Neuronal stem cell (in vitro differentiated cells): ENCODE measurements around the gene ZNF226.
"Not testable (repeated sequence)": the region's sequence is repeated elsewhere in the genome, so short reads cannot be mapped to it uniquely, and the experiment has no call there.

ENCODE experiments used
- DNase-seq: peaks from one replicate; pipeline ENCODE4 v3.0.0-alpha.2; 2013; ENCODE audit warnings: low spot score
- H2AFZ ChIP-seq: one replicate; pipeline ENCODE4 v1.6.1; 2013; ENCODE audit warnings: mild to moderate bottlenecking, low read length, inconsistent platforms
- H2AK5ac ChIP-seq: 2 replicates; pipeline ENCODE4 v1.6.1; 2013; ENCODE audit warnings: low read depth, mild to moderate bottlenecking, inconsistent platforms, low read length, moderate library complexity, mixed read lengths
- H2BK120ac ChIP-seq: 2 replicates; pipeline ENCODE4 v1.6.1; 2013; ENCODE audit warnings: low read depth, mild to moderate bottlenecking, inconsistent platforms, low read length, moderate library complexity, mixed read lengths
- H2BK12ac ChIP-seq: one replicate; pipeline ENCODE4 v1.6.1; 2013; ENCODE audit warnings: low read length, inconsistent platforms
- H2BK15ac ChIP-seq: 2 replicates; pipeline ENCODE4 v1.6.1; 2013; ENCODE audit warnings: mild to moderate bottlenecking, low read length, inconsistent platforms, mixed read lengths
- H2BK5ac ChIP-seq: one replicate; pipeline ENCODE4 v1.6.1; 2013; ENCODE audit warnings: inconsistent platforms, mild to moderate bottlenecking, low read length, moderate library complexity
- H3K14ac ChIP-seq: one replicate; pipeline ENCODE4 v1.6.1; 2013; ENCODE audit warnings: low read length, inconsistent platforms
- H3K18ac ChIP-seq: 2 replicates; pipeline ENCODE4 v1.6.1; 2013; ENCODE audit warnings: low read length, inconsistent platforms
- H3K23ac ChIP-seq: 2 replicates; pipeline ENCODE4 v1.6.1; 2013; ENCODE audit warnings: low read depth, mild to moderate bottlenecking, mixed read lengths, low read length, inconsistent platforms; ENCODE audit not compliant: poor library complexity
- H3K27ac ChIP-seq: replicated peaks from 3 replicates; pipeline ENCODE4 v1.5.1; 2013; ENCODE audit warnings: low read length, inconsistent platforms
- H3K27me3 ChIP-seq, 3 experiments: 2 replicates each; pipeline ENCODE4 v1.6.1; 2013; ENCODE audit warnings: low read length in 3 of 3, mild to moderate bottlenecking in 2 of 3, inconsistent platforms in 1 of 3, low read depth in 1 of 3, mixed read lengths in 1 of 3, moderate library complexity in 1 of 3; ENCODE audit not compliant: control insufficient read depth in 3 of 3, insufficient read depth in 3 of 3
- H3K36me3 ChIP-seq, 2 donors: replicated peaks in 1 of 2; 2 replicates each; pipeline ENCODE4 v1.6.1; 2013; ENCODE audit warnings: low read length in 2 of 2; ENCODE audit not compliant: control insufficient read depth in 2 of 2, insufficient read depth in 2 of 2
- H3K4ac ChIP-seq: 2 replicates; pipeline ENCODE4 v1.6.1; 2013; ENCODE audit warnings: inconsistent platforms, mild to moderate bottlenecking, low read length, moderate library complexity
- H3K4me1 ChIP-seq, 2 donors: 1 replicate in 1 of 2; 2 replicates in 1 of 2; pipeline ENCODE4 v1.6.1; 2013; ENCODE audit warnings: low read length in 2 of 2, low read depth in 1 of 2; ENCODE audit not compliant: control insufficient read depth in 2 of 2, insufficient read depth in 1 of 2
- H3K4me2 ChIP-seq: one replicate; pipeline ENCODE4 v1.6.1; 2013; ENCODE audit warnings: mild to moderate bottlenecking, low read length, inconsistent platforms; ENCODE audit not compliant: insufficient read depth, poor library complexity, severe bottlenecking
- H3K4me3 ChIP-seq, 2 donors: 2 replicates each; pipeline ENCODE4 v1.5.1; 2013; ENCODE audit warnings: low read length in 2 of 2, mild to moderate bottlenecking in 2 of 2, inconsistent platforms in 1 of 2, moderate library complexity in 1 of 2
- H3K79me1 ChIP-seq: one replicate; pipeline ENCODE4 v1.6.1; 2013; ENCODE audit warnings: low read depth, mild to moderate bottlenecking, inconsistent platforms, low read length, moderate library complexity
- H3K9ac ChIP-seq: one replicate; pipeline ENCODE4 v1.6.1; 2013; ENCODE audit warnings: mild to moderate bottlenecking, low read depth, low read length, inconsistent platforms; ENCODE audit not compliant: poor library complexity
- H3K9me3 ChIP-seq, 2 donors: replicated peaks in 1 of 2; 2 replicates each; pipeline versions ENCODE3 to v1.6.1; 2013; ENCODE audit warnings: low read length in 2 of 2, mild to moderate bottlenecking in 2 of 2, inconsistent platforms in 1 of 2, low read depth in 1 of 2, mixed read lengths in 1 of 2, moderate library complexity in 1 of 2; ENCODE audit not compliant: control insufficient read depth in 2 of 2, insufficient read depth in 1 of 2
- H4K8ac ChIP-seq: one replicate; pipeline ENCODE4 v1.6.1; 2013; ENCODE audit warnings: low read depth, mild to moderate bottlenecking, inconsistent platforms, low read length, moderate library complexity
- H4K91ac ChIP-seq: one replicate; pipeline ENCODE4 v1.6.1; 2013; ENCODE audit warnings: low read length, low read depth, mild to moderate bottlenecking, inconsistent platforms; ENCODE audit not compliant: poor library complexity
- WGBS, 2 donors: extraction: QIAGEN DNeasy Blood & Tissue Kit; methylation state at CpG; one replicate each; pipeline ENCODE4 v1.1.7; 2013; ENCODE audit warnings: missing lambda C conversion rate in 2 of 2, mixed read lengths in 1 of 2; ENCODE audit not compliant: insufficient read length in 2 of 2, insufficient replicate concordance in 1 of 2; ENCODE audit errors: extremely low coverage in 2 of 2; 5-methylcytosine and 5-hydroxymethylcytosine counted together

The ZNF226 gene

GRCh38 chr19:44203877-44204276 is 39.0 kb downstream of the ZNF226 start:
- H4K8ac ChIP-seq, H3K14ac ChIP-seq, H2BK5ac ChIP-seq, H3K36me3 ChIP-seq, H3K4me3 ChIP-seq, H2BK15ac ChIP-seq, H3K4me1 ChIP-seq, H3K4me2 ChIP-seq, H2BK120ac ChIP-seq, H2AFZ ChIP-seq, H2AK5ac ChIP-seq, H3K4ac ChIP-seq, H3K9me3 ChIP-seq, H2BK12ac ChIP-seq, H3K23ac ChIP-seq, H3K18ac ChIP-seq, DNase-seq, H4K91ac ChIP-seq, H3K9ac ChIP-seq, H3K79me1 ChIP-seq, H3K27ac ChIP-seq, H3K27me3 ChIP-seq: not testable (repeated sequence)
- no CpG with 5 or more reads among the region's 31 CpGs for WGBS, 2 donors

GRCh38 chr19:44204772-44205171 is 39.9 kb downstream of the ZNF226 start:
- no peak overlapping the region for H3K4me3 ChIP-seq
- DNase-seq = no peak

GRCh38 chr19:44207126-44207803 is 42.4 kb downstream of the ZNF226 start:
- Histone ChIP-seq H3K4ac (no peak overlapping the region), H3K4me3 (peak overlapping the region; percentile 92 to 96), H3K9ac (peak overlapping the region; percentile 96), H3K4me1 (peaks cover 0 to 4% of the 10 kb centered on the region in 2 donors), H3K9me3 (peaks cover 0 to 2% of the 10 kb centered on the region in 2 donors), H3K23ac (peak overlapping the region; percentile 57), H4K8ac (no peak overlapping the region), H3K27me3 (no peaks in the 10 kb centered on the region), H2BK15ac (peak overlapping the region; percentile 87), H2AK5ac (no peak overlapping the region), H2BK12ac (no peak overlapping the region), H2BK120ac (no peak overlapping the region), H4K91ac (no peak overlapping the region), H2AFZ (peak overlapping the region; percentile 98), H3K36me3 (no peaks in the 10 kb centered on the region), H3K14ac (no peak overlapping the region), H2BK5ac (peak overlapping the region; percentile 61), H3K79me1 (no peaks in the 10 kb centered on the region), H3K27ac (peak overlapping the region; percentile 82), H3K18ac (peak overlapping the region; percentile 98), H3K4me2 (peak overlapping the region; percentile 62)
- no CpG with 5 or more reads among the region's 26 CpGs for WGBS, 2 donors
- peak; percentile 77 for DNase-seq

More at GRCh38 chr19:44204772-44205171, 39.9 kb downstream of the ZNF226 start:
- Histone ChIP-seq H3K18ac (no peak overlapping the region), H2BK12ac (no peak overlapping the region), H3K4me2 (no peak overlapping the region), H3K4ac (no peak overlapping the region), H4K91ac (no peak overlapping the region), H3K27ac (no peak overlapping the region), H2AFZ (no peak overlapping the region), H3K9me3 (peaks cover 0 to 2% of the 10 kb centered on the region in 2 donors), H3K23ac (no peak overlapping the region), H3K4me1 (peaks cover 0 to 4% of the 10 kb centered on the region in 2 donors), H3K27me3 (no peaks in the 10 kb centered on the region), H4K8ac (no peak overlapping the region), H3K14ac (no peak overlapping the region), H3K79me1 (no peaks in the 10 kb centered on the region), H3K9ac (no peak overlapping the region), H3K36me3 (no peaks in the 10 kb centered on the region), H2BK5ac (no peak overlapping the region), H2AK5ac (no peak overlapping the region), H2BK15ac (no peak overlapping the region), H2BK120ac (no peak overlapping the region)
- WGBS, 2 donors = no CpG with 5 or more reads among the region's 2 CpGs

DNA sequence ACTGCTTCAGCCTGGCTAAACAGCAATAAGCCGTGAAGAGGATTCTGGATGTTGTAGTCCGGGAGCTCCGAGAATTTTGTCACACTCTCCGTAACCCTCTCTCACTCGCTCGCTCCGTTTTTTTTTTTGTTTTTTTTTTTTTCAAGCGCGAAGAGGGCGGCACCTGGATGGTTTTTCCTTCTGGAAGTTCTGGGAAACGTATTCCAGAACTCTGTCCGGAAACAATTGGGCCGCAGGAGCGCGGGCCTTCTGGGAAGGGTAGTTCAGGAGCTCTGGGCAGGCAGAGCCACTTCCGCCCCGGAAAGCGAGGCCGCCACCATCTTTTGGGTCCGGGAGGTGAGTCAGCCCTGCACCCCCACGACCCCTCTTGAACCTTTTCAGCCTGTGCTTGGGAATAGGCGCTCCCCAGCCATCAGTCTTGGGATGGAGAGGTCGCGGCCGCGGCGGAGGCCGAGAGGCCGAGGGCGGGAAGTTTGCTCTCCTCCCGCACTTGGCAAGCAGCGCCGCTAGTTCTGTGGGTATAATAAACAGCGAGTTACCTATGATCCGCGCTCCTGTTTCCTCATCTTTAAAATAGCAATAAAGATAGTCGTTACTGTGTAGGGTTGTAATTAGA is 47.5 kb downstream of the ZNF226 start, which contains the start of gene ZNF227:
Gene ZNF227 (plus strand): TSS at position 283 of the 616 bp plus-strand sequence. CDS start 5,261 bp downstream, outside the sequence.
- DNase-seq = peak; percentile 88
- peak within 1 kb of the TSS; percentile 76 for H3K4ac ChIP-seq
- H3K9ac ChIP-seq = peak within 1 kb of the TSS; percentile 84
- peaks cover 8 to 30% of the 10 kb centered on the region in 2 donors for H3K36me3 ChIP-seq
- peak within 1 kb of the TSS; percentile 62 for H3K4me2 ChIP-seq
- H3K4me1 ChIP-seq = peaks cover 0 to 4% of the 10 kb centered on the region in 2 donors
- H3K4me3 ChIP-seq = peak within 1 kb of the TSS; percentile 78 to 99
- H2AFZ ChIP-seq = peak within 1 kb of the TSS; percentile 87
- H3K79me1 ChIP-seq = peaks cover 4% of the 10 kb centered on the region
- H3K27ac ChIP-seq = peak within 1 kb of the TSS; percentile 90
- peak within 1 kb of the TSS; percentile 95 for H3K18ac ChIP-seq
- no peak within 1 kb of the TSS for H2BK15ac ChIP-seq
- no CpG with 5 or more reads among the region's 37 CpGs for WGBS, 2 donors
- no peak within 1 kb of the TSS for H4K91ac ChIP-seq
- no peak within 1 kb of the TSS for H2AK5ac ChIP-seq
- H3K23ac ChIP-seq = no peak within 1 kb of the TSS
- no peak within 1 kb of the TSS for H3K14ac ChIP-seq
- peak within 1 kb of the TSS; percentile 82 for H4K8ac ChIP-seq
- H2BK12ac ChIP-seq = no peak within 1 kb of the TSS
- H2BK5ac ChIP-seq = no peak within 1 kb of the TSS
- H2BK120ac ChIP-seq = no peak within 1 kb of the TSS
- peaks cover 0 to 22% of the 10 kb centered on the region in 2 donors for H3K9me3 ChIP-seq
- no peaks in the 10 kb centered on the region for H3K27me3 ChIP-seq
